Upper lobe of right lung (tissue), 1 donor: Measurements from ENCODE around the gene SOX13. TPM values are rescaled to one million over a fixed set of nuclear protein-coding genes. Genes with fewer than 3 reads are reported as not detected.
A peak's percentile ranks its signal among the peaks of the same experiment; 100 is the strongest.
"Not testable (repeated sequence)": the region's sequence is repeated elsewhere in the genome, so short reads cannot be mapped to it uniquely, and the experiment has no call there.

Experiments used
- ATAC-seq: fragments of 200-7000 bp; cut with Tn5 transposase; one replicate; pipeline ENCODE4 v1.9.1; 2020; ENCODE audit warnings: mild to moderate bottlenecking, moderate library complexity
- DNase-seq: peaks from one replicate; pipeline ENCODE4 v3.0.0-alpha.2; 2020
- H3K27ac ChIP-seq: fragments of 200-600 bp; one replicate; pipeline ENCODE4 v1.8.0; 2022
- H3K27me3 ChIP-seq: fragments of 200-600 bp; one replicate; pipeline ENCODE4 v1.8.0; 2022; ENCODE audit warnings: mild to moderate bottlenecking
- H3K36me3 ChIP-seq: fragments of 200-600 bp; one replicate; pipeline ENCODE4 v1.8.0; 2022
- H3K4me1 ChIP-seq: fragments of 200-600 bp; one replicate; pipeline ENCODE4 v1.8.0; 2022
- H3K4me3 ChIP-seq: fragments of 200-600 bp; one replicate; pipeline ENCODE4 v1.8.0; 2022; ENCODE audit warnings: mild to moderate bottlenecking
- H3K9me3 ChIP-seq: fragments of 200-600 bp; one replicate; pipeline ENCODE4 v1.8.0; 2022
- CTCF ChIP-seq: fragments of 200-600 bp; IDR thresholded peaks from one replicate; pipeline ENCODE4 v1.8.0; 2022; ENCODE audit warnings: antibody characterized with exemption
- intact Hi-C: fragments of 100-400 bp; cut with DNase I; formaldehyde crosslinking; loops from one replicate; pipeline ENCODE4 v1.11.0; 2022
- total RNA-seq: library from RNA; stranded (reverse); fragmentation: NEBNext Ultra II Directional; extraction: Animal tissue kit (Norgen Biotek cat#: 25700); gene quantifications from one replicate; pipeline ENCODE4 v1.2.1, GENCODE V29; 2021
- donor health status: DM: no; HTN: yes; CAD: no; lungs with severe emphysema.

SOX13 gene
- total RNA-seq, 1 donor from 2014 or later: 76.3 TPM

- Histone ChIP-seq H3K27me3 (no peaks in the 10 kb centered on the region), H3K4me3 (no peak overlapping the region), H3K36me3 (no peaks in the 10 kb centered on the region), H3K4me1 (no peaks in the 10 kb centered on the region), H3K9me3 (no peaks in the 10 kb centered on the region), H3K27ac (no peak overlapping the region)
- intact Hi-C loops: no loop called here
- no peak for TF ChIP-seq CTCF
- ATAC-seq (no peak), DNase-seq (no peak)
Measured at GRCh38 chr1:204042516-204042915, 30.4 kb upstream of the SOX13 start.

GRCh38 chr1:204043680-204044079 lies 29.2 kb upstream of the SOX13 start:
- ATAC-seq (no peak), DNase-seq (peak; percentile 28)
- H3K9me3 ChIP-seq: no peaks in the 10 kb centered on the region

GRCh38 chr1:204044448-204044847 lies 28.5 kb upstream of the SOX13 start:
- DNase-seq: no peak
- Histone ChIP-seq H3K36me3 (no peaks in the 10 kb centered on the region), H3K27ac (no peak overlapping the region), H3K9me3 (no peaks in the 10 kb centered on the region), H3K4me3 (no peak overlapping the region), H3K4me1 (no peaks in the 10 kb centered on the region), H3K27me3 (no peaks in the 10 kb centered on the region)
- no peak for TF ChIP-seq CTCF
- no peak for ATAC-seq
- intact Hi-C loops: no loop called here

More at GRCh38 chr1:204043680-204044079, 29.2 kb upstream of the SOX13 start:
- H3K27me3 ChIP-seq: no peaks in the 10 kb centered on the region
- H3K36me3 ChIP-seq: no peaks in the 10 kb centered on the region
- H3K27ac ChIP-seq: no peak overlapping the region
- no peak for TF ChIP-seq CTCF
- intact Hi-C loops: no loop called here
- H3K4me1 ChIP-seq: no peaks in the 10 kb centered on the region
- no peak overlapping the region for H3K4me3 ChIP-seq

GRCh38 chr1:204045430-204045829 lies 27.5 kb upstream of the SOX13 start:
- H3K36me3 ChIP-seq: no peaks in the 10 kb centered on the region
- H3K27me3 ChIP-seq: no peaks in the 10 kb centered on the region
- H3K9me3 ChIP-seq: no peaks in the 10 kb centered on the region
- H3K27ac ChIP-seq: peak overlapping the region; percentile 37
- no peaks in the 10 kb centered on the region for H3K4me1 ChIP-seq
- intact Hi-C loops: no loop called here
- no peak for TF ChIP-seq CTCF
- no peak overlapping the region for H3K4me3 ChIP-seq
- no peak for DNase-seq
- peak; percentile 66 for ATAC-seq

- ATAC-seq (no peak), DNase-seq (no peak)
- H3K4me1 ChIP-seq: no peaks in the 10 kb centered on the region
- no peaks in the 10 kb centered on the region for H3K27me3 ChIP-seq
- TF ChIP-seq CTCF: no peak
- H3K27ac ChIP-seq: no peak overlapping the region
- intact Hi-C loops: no loop called here
- H3K36me3 ChIP-seq: no peaks in the 10 kb centered on the region
- no peak overlapping the region for H3K4me3 ChIP-seq
- H3K9me3 ChIP-seq: no peaks in the 10 kb centered on the region
Measured at GRCh38 chr1:204046346-204046745, 26.6 kb upstream of the SOX13 start.

GRCh38 chr1:204048796-204049195 lies 24.1 kb upstream of the SOX13 start:
- H3K4me1 ChIP-seq, H3K4me3 ChIP-seq, ATAC-seq, intact Hi-C loops, H3K27ac ChIP-seq, H3K9me3 ChIP-seq, H3K36me3 ChIP-seq, DNase-seq, H3K27me3 ChIP-seq: not testable (repeated sequence)
